H1 (cell line): ENCODE data around the gene GABRG3. TPM values are rescaled to one million over a fixed set of nuclear protein-coding genes. Genes with fewer than 3 reads are reported as not detected.

ENCODE experiments used
- CTCF ChIA-PET: fragments of 300-600 bp; sonication (Branson Sonifier 250); formaldehyde crosslinking; loops from one replicate; lab custom pipeline; 2021; ENCODE audit not compliant: partially characterized antibody; lab: Charles Lee
- POLR2A ChIA-PET: fragments of 300-600 bp; sonication (Branson Sonifier 250); formaldehyde crosslinking; loops from one replicate; lab custom pipeline; 2021; ENCODE audit warnings: inconsistent platforms; ENCODE audit not compliant: partially characterized antibody; lab: Charles Lee
- DNase-seq, 2 experiments: peaks; one replicate each; pipeline versions ENCODE4 v3.0.0 to v3.0.0-alpha.2; 2010 to 2022; ENCODE audit warnings: low spot score in 2 of 2, low read depth in 1 of 2, mixed read lengths in 1 of 2
- FAIRE-seq: peaks from 2 replicates; lab custom pipeline; 2011; peaks lifted over from hg19 to GRCh38; lab: Jason Lieb, UNC
- H2AFZ ChIP-seq: 2 replicates; pipeline ENCODE4 v1.8.1; 2012; ENCODE audit warnings: low read length, inconsistent platforms
- H2AK5ac ChIP-seq: 2 replicates; pipeline ENCODE4 v1.6.1; 2013; ENCODE audit warnings: low read depth, low read length
- H2BK120ac ChIP-seq: replicated peaks from 2 replicates; pipeline ENCODE3; 2013; ENCODE audit warnings: low read depth, low read length, inconsistent platforms
- H2BK12ac ChIP-seq: 2 replicates; pipeline ENCODE4 v1.6.1; 2013; ENCODE audit warnings: low read depth, low read length
- H2BK15ac ChIP-seq: 2 replicates; pipeline ENCODE4 v1.6.1; 2013; ENCODE audit warnings: low read length
- H2BK20ac ChIP-seq: 2 replicates; pipeline ENCODE4 v1.6.1; 2013; ENCODE audit warnings: low read length
- H2BK5ac ChIP-seq: 2 replicates; pipeline ENCODE4 v1.6.1; 2013; ENCODE audit warnings: low read depth, low read length
- H3K14ac ChIP-seq: 2 replicates; pipeline ENCODE4 v1.6.1; 2013; ENCODE audit warnings: inconsistent platforms; ENCODE audit not compliant: insufficient read length
- H3K18ac ChIP-seq: 2 replicates; pipeline ENCODE4 v1.6.1; 2013; ENCODE audit warnings: low read length; ENCODE audit errors: extremely low read depth
- H3K23ac ChIP-seq: 2 replicates; pipeline ENCODE4 v1.6.1; 2013; ENCODE audit warnings: inconsistent platforms; ENCODE audit not compliant: insufficient read length
- H3K23me2 ChIP-seq: 2 replicates; pipeline ENCODE4 v1.6.1; 2013; ENCODE audit warnings: low read depth, low read length
- H3K27ac ChIP-seq: 2 replicates; pipeline ENCODE4 v1.6.1; 2011; ENCODE audit warnings: low read depth, low read length, inconsistent platforms
- H3K27me3 ChIP-seq, 4 experiments: replicated peaks in 1 of 4; 1 replicate in 1 of 4; 2 replicates in 3 of 4; pipeline versions ENCODE4 v1.6.1 to v1.8.1; 2011 to 2013; ENCODE audit warnings: low read length in 3 of 4, mild to moderate bottlenecking in 3 of 4, inconsistent platforms in 2 of 4, mixed read lengths in 2 of 4, moderate library complexity in 1 of 4; ENCODE audit not compliant: control insufficient read depth in 3 of 4, insufficient read depth in 3 of 4; ENCODE audit errors: extremely low read depth in 1 of 4
- H3K36me3 ChIP-seq, 4 experiments: 2 replicates each; pipeline versions ENCODE4 v1.6.1 to v1.8.1; 2011 to 2013; ENCODE audit warnings: mild to moderate bottlenecking in 4 of 4, low read length in 3 of 4, moderate library complexity in 2 of 4, control low read depth in 1 of 4, inconsistent platforms in 1 of 4; ENCODE audit not compliant: insufficient read depth in 4 of 4, control insufficient read depth in 2 of 4
- H3K4ac ChIP-seq: replicated peaks from 2 replicates; pipeline ENCODE3; 2013; ENCODE audit warnings: low read length, low read depth, mixed read lengths, inconsistent platforms; ENCODE audit not compliant: insufficient read length
- H3K4me1 ChIP-seq, 4 experiments: replicated peaks in 1 of 4; 1 replicate in 1 of 4; 2 replicates in 3 of 4; pipeline versions ENCODE4 v1.6.1 to v1.8.1; 2011 to 2013; ENCODE audit warnings: low read length in 3 of 4, inconsistent platforms in 2 of 4, mixed read lengths in 1 of 4; ENCODE audit not compliant: insufficient read depth in 4 of 4, control insufficient read depth in 3 of 4
- H3K4me2 ChIP-seq, 2 experiments: 2 replicates each; pipeline versions ENCODE4 v1.6.1 to v1.8.1; 2011 to 2013; ENCODE audit warnings: low read depth in 2 of 2, low read length in 2 of 2, control low read depth in 1 of 2, inconsistent platforms in 1 of 2, mild to moderate bottlenecking in 1 of 2; ENCODE audit not compliant: insufficient read depth in 1 of 2
- H3K4me3 ChIP-seq, 4 experiments: fragments of 200-600, 300-600 bp in 1 of 4; sonication (generic), shearing (Covaris generic), sonication (Bioruptor Twin) in 1 of 4; 2 replicates each; pipeline versions ENCODE4 v1.5.1 to v1.8.1; 2011 to 2016; ENCODE audit warnings: low read length in 4 of 4, low read depth in 3 of 4, control low read depth in 2 of 4, inconsistent platforms in 2 of 4, mild to moderate bottlenecking in 2 of 4, mixed read lengths in 1 of 4, moderate library complexity in 1 of 4; ENCODE audit not compliant: insufficient read depth in 2 of 4; ENCODE audit errors: extremely low read depth in 1 of 4
- H3K56ac ChIP-seq: replicated peaks from 2 replicates; pipeline ENCODE3; 2013; ENCODE audit warnings: low read depth, mild to moderate bottlenecking, mixed read lengths, low read length, inconsistent platforms; ENCODE audit not compliant: insufficient read length
- H3K79me1 ChIP-seq: 2 replicates; pipeline ENCODE4 v1.6.1; 2013; ENCODE audit warnings: low read depth, low read length, control low read depth
- H3K79me2 ChIP-seq, 2 experiments: 2 replicates each; pipeline versions ENCODE4 v1.6.1 to v1.8.1; 2012 to 2013; ENCODE audit warnings: low read length in 2 of 2, mild to moderate bottlenecking in 2 of 2, inconsistent platforms in 1 of 2; ENCODE audit not compliant: insufficient read depth in 2 of 2, control insufficient read depth in 1 of 2
- H3K9ac ChIP-seq, 4 experiments: replicated peaks in 1 of 4; 1 replicate in 1 of 4; 2 replicates in 3 of 4; pipeline versions ENCODE4 v1.6.1 to v1.8.1; 2011 to 2013; ENCODE audit warnings: low read depth in 3 of 4, low read length in 3 of 4, control low read depth in 2 of 4, mild to moderate bottlenecking in 2 of 4, moderate library complexity in 2 of 4, inconsistent platforms in 1 of 4; ENCODE audit errors: extremely low read depth in 1 of 4
- H3K9me3 ChIP-seq, 2 experiments: 2 replicates each; pipeline versions ENCODE4 v1.6.1 to v1.8.1; 2012 to 2013; ENCODE audit warnings: mild to moderate bottlenecking in 2 of 2, moderate library complexity in 2 of 2, control low read depth in 1 of 2, inconsistent platforms in 1 of 2, low read depth in 1 of 2, low read length in 1 of 2, mixed read lengths in 1 of 2; ENCODE audit not compliant: insufficient read depth in 2 of 2
- H4K20me1 ChIP-seq, 2 experiments: replicated peaks in 1 of 2; 2 replicates each; pipeline versions ENCODE3 to v1.8.1; 2011 to 2013; ENCODE audit warnings: inconsistent platforms in 2 of 2, low read length in 2 of 2, mild to moderate bottlenecking in 1 of 2; ENCODE audit not compliant: insufficient read depth in 2 of 2, control insufficient read depth in 1 of 2
- H4K5ac ChIP-seq: 2 replicates; pipeline ENCODE4 v1.6.1; 2013; ENCODE audit warnings: low read length, low read depth, mixed read lengths, inconsistent platforms; ENCODE audit not compliant: insufficient read length
- H4K8ac ChIP-seq: 2 replicates; pipeline ENCODE4 v1.8.0; 2013; ENCODE audit warnings: mild to moderate bottlenecking, moderate library complexity, low read length, inconsistent platforms; ENCODE audit not compliant: insufficient read depth; ENCODE audit errors: extremely low read depth
- H4K91ac ChIP-seq: replicated peaks from 2 replicates; pipeline ENCODE3; 2013; ENCODE audit warnings: low read length, mixed read lengths, inconsistent platforms; ENCODE audit not compliant: insufficient read length
- BACH1 ChIP-seq: IDR thresholded peaks from 2 replicates; pipeline ENCODE4 v1.6.1; 2012; ENCODE audit warnings: low read length, improper control_type of control experiment
- CEBPB ChIP-seq: IDR thresholded peaks from 2 replicates; pipeline ENCODE4 v1.6.1; 2012; ENCODE audit warnings: low read depth, low read length
- EGR1 ChIP-seq: IDR thresholded peaks from 2 replicates; pipeline ENCODE4 v1.6.1; 2011; ENCODE audit warnings: low read depth, low read length, borderline replicate concordance
- FOSL1 ChIP-seq: IDR thresholded peaks from 2 replicates; pipeline ENCODE4 v1.6.1; 2011; ENCODE audit warnings: mild to moderate bottlenecking, low read depth, low read length, moderate library complexity; ENCODE audit not compliant: insufficient read depth
- GABPA ChIP-seq: IDR thresholded peaks from 2 replicates; pipeline ENCODE4 v1.6.1; 2011; ENCODE audit warnings: mild to moderate bottlenecking, low read length, moderate library complexity, borderline replicate concordance; ENCODE audit not compliant: insufficient read depth
- PHF8 ChIP-seq: fragments of 200-600 bp; sonication (generic); conservative IDR thresholded peaks from 2 replicates; pipeline ENCODE4 v1.7.1; 2012; ENCODE audit warnings: low read depth, mild to moderate bottlenecking, inconsistent platforms, low read length, moderate library complexity
- POU5F1 ChIP-seq: IDR thresholded peaks from 2 replicates; pipeline ENCODE4 v1.6.1; 2011; ENCODE audit warnings: low read depth, mild to moderate bottlenecking, low read length, moderate library complexity
- RNF2 ChIP-seq: fragments of 200-900, 300-1000 bp; sonication (generic); IDR thresholded peaks from 2 replicates; pipeline ENCODE4 v1.7.1; 2016; ENCODE audit warnings: borderline replicate concordance, low read depth, mild to moderate bottlenecking, antibody characterized with exemption, low read length; ENCODE audit not compliant: poor library complexity, severe bottlenecking; ENCODE audit errors: missing control alignments
- SIRT6 ChIP-seq: IDR thresholded peaks from one replicate; pipeline ENCODE4 v1.7.1; 2012; ENCODE audit warnings: low read length, inconsistent platforms
- SIX5 ChIP-seq: IDR thresholded peaks from 2 replicates; pipeline ENCODE4 v1.6.1; 2011; ENCODE audit warnings: mild to moderate bottlenecking, low read depth, low read length
- SP1 ChIP-seq: IDR thresholded peaks from 2 replicates; pipeline ENCODE4 v1.6.1; 2011; ENCODE audit warnings: low read depth, low read length
- SRF ChIP-seq: IDR thresholded peaks from 2 replicates; pipeline ENCODE4 v1.6.1; 2011; ENCODE audit warnings: mild to moderate bottlenecking, low read depth, low read length, moderate library complexity
- TAF7 ChIP-seq: optimal IDR thresholded peaks from 2 replicates; pipeline ENCODE3; 2011; ENCODE audit warnings: low read depth, mild to moderate bottlenecking, inconsistent platforms, low read length, moderate library complexity, borderline replicate concordance
- TCF12 ChIP-seq: IDR thresholded peaks from 2 replicates; pipeline ENCODE4 v1.6.1; 2011; ENCODE audit warnings: low read depth, mild to moderate bottlenecking, low read length
- YY1 ChIP-seq: IDR thresholded peaks from 2 replicates; pipeline ENCODE4 v1.6.1; 2011; ENCODE audit warnings: low read depth, mild to moderate bottlenecking, low read length
- WGBS, 2 experiments: shearing (Covaris generic) in 1 of 2; methylation state at CpG; one replicate each; pipeline versions ENCODE4 v1.1.6 to v1.1.7; 2013 to 2015; ENCODE audit warnings: low lambda C conversion rate in 2 of 2, mixed read lengths in 2 of 2, inconsistent platforms in 1 of 2, low coverage in 1 of 2, missing lambda C conversion rate in 1 of 2; ENCODE audit not compliant: insufficient replicate concordance in 2 of 2, insufficient coverage in 1 of 2, insufficient read length in 1 of 2; ENCODE audit errors: extremely low coverage in 1 of 2, missing lambda C conversion rate in 1 of 2; 5-methylcytosine and 5-hydroxymethylcytosine counted together
- polyA plus RNA-seq, 7 experiments: library from polyadenylated mRNA; depleted of rRNA in 3 of 7; stranded (reverse) in 5 of 7; unstranded in 2 of 7; fragments of >200 nt in 5 of 7; fragments of 200-250 nt in 2 of 7; gene quantifications; 1 replicate in 5 of 7; 2 replicates in 1 of 7; 4 replicates in 1 of 7; pipeline versions ENCODE4 v1.2.1 to v1.2.3, GENCODE V29; 2011 to 2013; ENCODE audit warnings: missing spikeins in 2 of 7, mixed read lengths in 2 of 7
- total RNA-seq: library from RNA; stranded (reverse); fragmentation: NEBNext Ultra II Directional; extraction: Animal tissue kit (Norgen Biotek cat#: 25700); gene quantifications from 2 replicates; pipeline ENCODE4 v1.2.1, GENCODE V29; 2021

The GABRG3 gene
- total and polyA plus RNA-seq, 2 of the 8 experiments (the other 6 are each of a cell fraction or from before 2014, with no cell fraction given), result 0.17 to 0.80 TPM

DNA sequence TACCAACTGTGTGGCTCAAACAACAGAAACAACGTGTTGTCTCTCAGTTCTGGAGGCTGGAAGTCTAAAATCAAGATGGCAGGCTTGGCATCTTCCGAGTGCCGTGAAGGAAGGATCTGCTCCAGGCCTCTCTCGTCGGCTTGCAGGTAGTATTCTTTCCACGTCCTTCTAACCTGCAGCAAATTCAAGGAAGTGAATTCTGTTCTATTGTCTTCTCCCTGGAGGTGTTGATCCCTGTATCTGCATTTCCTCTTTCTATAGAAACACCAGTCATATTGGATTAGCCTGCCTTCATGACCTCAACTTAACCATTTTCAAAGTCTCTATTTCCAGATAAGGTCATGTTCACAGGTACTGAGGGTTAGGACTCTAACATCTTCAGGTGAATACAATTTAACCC, 512.1 kb downstream of the GABRG3 start:
- H2BK12ac ChIP-seq, result no peak overlapping the region
- no peak overlapping the region for H3K14ac ChIP-seq
- H3K79me2 ChIP-seq, result no peaks in the 10 kb centered on the region
- POLR2A ChIA-PET, result no interaction called here
- H3K18ac ChIP-seq, result no peak overlapping the region
- H2BK120ac ChIP-seq, result no peak overlapping the region
- WGBS, 2 experiments, result 82% methylated on average over 6 of the region's 6 CpGs; no CpG with 5 or more reads in 1 of the 2 experiments
- peaks cover 5 to 7% of the 10 kb centered on the region in 2 experiments; a peak in 3 of 4 replicates for H3K9me3 ChIP-seq
- H3K4me3 ChIP-seq, result peak overlapping the region in 1 of 4 experiments; percentile 35; a peak in 1 of 8 replicates
- 0 out of 2 replicates have a peak, but pooled peaks cover 2% of the 10 kb centered on the region for H3K23me2 ChIP-seq
- H3K56ac ChIP-seq, result no peak overlapping the region
- H3K79me1 ChIP-seq, result no peaks in the 10 kb centered on the region
- H4K91ac ChIP-seq, result no peak overlapping the region
- CTCF ChIA-PET, result interaction anchor here (1.5 kb wide), 1 partner anchor 43 kb away, joined by 3 read pairs; no protein-coding TSS in a partner anchor
- peak; percentile 7 for FAIRE-seq
- no peak overlapping the region for H2AK5ac ChIP-seq
- peaks cover 0 to 13% (median 5%) of the 10 kb centered on the region in 4 experiments; a peak in 5 of 7 replicates for H3K4me1 ChIP-seq
- no peak overlapping the region for H3K4ac ChIP-seq
- DNase-seq, result no peak
- no peak overlapping the region for H3K27ac ChIP-seq
- no peaks in the 10 kb centered on the region for H3K36me3 ChIP-seq
- H3K4me2 ChIP-seq, result peak overlapping the region; percentile 6 to 60; a peak in 2 of 4 replicates
- no peaks in the 10 kb centered on the region for H4K20me1 ChIP-seq
- no peak overlapping the region for H3K9ac ChIP-seq
- no peak overlapping the region for H2AFZ ChIP-seq
- no peak overlapping the region for H2BK15ac ChIP-seq
- no peak overlapping the region for H4K8ac ChIP-seq
- no peak overlapping the region for H2BK20ac ChIP-seq
- no peak overlapping the region for H3K23ac ChIP-seq
- no peaks in the 10 kb centered on the region for H3K27me3 ChIP-seq
- H2BK5ac ChIP-seq, result no peak overlapping the region
- H4K5ac ChIP-seq, result no peak overlapping the region
- no peak for TF ChIP-seq SRF
- TF ChIP-seq CEBPB, result no peak
- no peak for TF ChIP-seq GABPA
- no peak for TF ChIP-seq SIX5
- TF ChIP-seq SP1, result no peak
- TF ChIP-seq SIRT6, result no peak
- TF ChIP-seq YY1, result no peak
- TF ChIP-seq POU5F1, result no peak
- TF ChIP-seq RNF2, result no peak
- TF ChIP-seq BACH1, result no peak
- no peak for TF ChIP-seq TAF7
- no peak for TF ChIP-seq PHF8
- TF ChIP-seq FOSL1, result no peak
- TF ChIP-seq TCF12, result no peak
- TF ChIP-seq EGR1, result no peak
